ENCODE results near the gene KIAA1755.

The KIAA1755 gene

GRCh38 chr20:38190166-38190565, 70.4 kb downstream of the KIAA1755 start:
- no peak for DNase-seq (ENCODE audit: low read depth in 1 of 2, low spot score in 1 of 2)

DNA sequence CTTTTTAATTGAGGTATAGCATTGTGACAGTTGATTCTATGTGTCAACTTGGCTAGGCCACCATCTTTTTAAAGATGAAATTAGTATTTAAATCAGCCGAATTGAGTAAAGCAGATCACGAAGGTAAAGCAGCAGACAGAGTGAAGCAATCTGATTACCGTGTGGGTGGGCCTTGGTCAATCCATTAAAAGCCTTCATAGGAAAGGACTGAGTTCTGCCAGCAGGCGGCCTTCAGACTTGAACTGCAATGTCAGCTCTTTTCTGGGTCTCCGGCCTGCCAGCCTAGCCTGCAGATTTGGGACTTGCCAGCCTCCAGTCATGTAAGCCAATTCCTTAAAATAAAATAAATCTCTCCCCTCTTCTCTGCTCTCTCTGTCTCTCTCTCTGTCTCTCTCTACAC, 73.0 kb downstream of the KIAA1755 start:
- DNase-seq (ENCODE audit: low read depth in 1 of 2, low spot score in 1 of 2) = no peak

GRCh38 chr20:38186788-38187221, 73.7 kb downstream of the KIAA1755 start:
- DNase-seq (ENCODE audit: low read depth in 1 of 2, low spot score in 1 of 2) = no peak

DNA sequence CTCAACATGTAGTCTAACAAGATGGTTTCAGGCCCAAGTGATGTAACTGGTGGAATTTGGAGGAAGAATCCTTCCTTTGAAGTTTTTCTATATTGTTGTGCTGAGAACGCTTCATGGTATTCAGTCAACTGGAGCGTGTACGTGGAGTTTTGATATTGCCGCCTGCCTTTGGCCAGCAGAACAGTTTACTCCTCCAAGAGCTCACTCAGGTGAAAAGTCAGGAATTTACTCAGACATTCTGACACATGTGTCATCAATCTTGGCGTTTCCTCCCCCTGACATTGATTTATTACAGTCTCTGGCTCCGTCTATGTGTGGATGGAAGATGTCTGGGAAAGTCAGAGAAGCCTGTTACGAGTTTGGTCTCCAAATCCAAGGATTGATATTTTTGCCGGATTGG, 76.4 kb downstream of the KIAA1755 start:
- DNase-seq (ENCODE audit: low read depth in 1 of 2, low spot score in 1 of 2) = no peak

DNA sequence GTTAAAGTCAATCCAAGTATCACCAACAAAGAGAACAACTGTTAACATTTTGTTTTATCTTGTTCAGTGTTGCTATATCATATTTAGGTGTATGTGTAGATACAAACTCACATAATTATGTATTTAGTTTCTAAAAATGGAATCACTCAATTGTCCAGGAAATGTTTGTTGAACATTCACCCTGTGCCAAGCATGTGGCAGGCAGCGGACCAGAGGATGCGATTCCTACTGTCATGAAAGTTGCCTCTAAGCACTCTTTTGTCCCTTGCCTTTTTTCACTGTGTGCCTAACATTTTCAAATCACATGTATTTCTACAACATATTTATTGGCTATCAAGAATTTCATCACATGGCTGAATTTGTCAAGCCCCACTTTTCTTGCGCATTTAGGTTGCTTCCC, 78.6 kb downstream of the KIAA1755 start:
- no peak for DNase-seq (ENCODE audit: low read depth in 1 of 2, low spot score in 1 of 2)

- no peak for DNase-seq (ENCODE audit: low read depth in 1 of 2, low spot score in 1 of 2)
These were observed 79.2 kb downstream of the KIAA1755 start for GRCh38 chr20:38181207-38181801.

- no peak for DNase-seq (ENCODE audit: low read depth in 1 of 2, low spot score in 1 of 2)
These were observed 79.8 kb downstream of the KIAA1755 start for GRCh38 chr20:38180781-38181180.

DNA sequence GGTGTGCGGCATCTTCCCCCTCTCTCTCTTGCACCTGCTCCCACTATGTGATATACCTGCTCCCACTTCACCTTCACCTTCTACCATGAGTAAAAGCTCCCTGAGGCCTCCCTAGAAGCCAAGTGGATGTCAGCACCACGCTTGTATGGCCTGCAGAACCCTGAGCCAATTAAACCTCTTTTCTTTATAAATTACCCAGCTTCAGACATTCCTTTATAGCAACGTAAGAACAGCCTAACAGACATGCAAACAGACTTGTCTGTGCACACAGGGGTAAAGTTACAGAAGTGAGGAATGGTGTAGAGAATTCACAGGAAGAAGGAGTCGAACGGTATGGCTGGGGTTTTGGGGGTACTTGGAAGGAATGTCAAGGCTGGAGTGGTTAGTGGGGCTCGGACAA, 80.7 kb downstream of the KIAA1755 start:
- no peak for DNase-seq (ENCODE audit: low read depth in 1 of 2, low spot score in 1 of 2)

DNA sequence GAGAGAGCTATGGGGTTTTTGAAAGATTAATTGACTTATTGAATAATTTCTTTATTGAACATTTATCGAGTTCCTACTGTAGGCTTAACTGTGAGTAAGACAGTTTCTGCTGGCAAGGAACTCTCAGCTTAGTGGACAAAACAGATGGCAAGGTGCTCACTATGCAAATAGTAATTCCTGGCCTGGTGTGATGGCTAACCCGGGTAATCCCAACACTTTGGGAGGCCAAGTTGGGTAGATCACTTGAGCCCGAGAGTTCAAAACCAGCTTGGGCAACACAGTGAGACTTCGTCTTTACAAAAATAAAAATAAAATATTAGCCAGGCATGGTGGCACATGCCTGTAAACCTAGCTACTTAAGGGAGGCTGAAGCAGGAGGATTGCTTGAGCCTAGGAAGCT, 82.0 kb downstream of the KIAA1755 start:
- DNase-seq (ENCODE audit: low read depth in 1 of 2, low spot score in 1 of 2) = no peak

- no peak for DNase-seq (ENCODE audit: low read depth in 1 of 2, low spot score in 1 of 2)
These were observed 82.5 kb downstream of the KIAA1755 start for GRCh38 chr20:38178065-38178491.

DNA sequence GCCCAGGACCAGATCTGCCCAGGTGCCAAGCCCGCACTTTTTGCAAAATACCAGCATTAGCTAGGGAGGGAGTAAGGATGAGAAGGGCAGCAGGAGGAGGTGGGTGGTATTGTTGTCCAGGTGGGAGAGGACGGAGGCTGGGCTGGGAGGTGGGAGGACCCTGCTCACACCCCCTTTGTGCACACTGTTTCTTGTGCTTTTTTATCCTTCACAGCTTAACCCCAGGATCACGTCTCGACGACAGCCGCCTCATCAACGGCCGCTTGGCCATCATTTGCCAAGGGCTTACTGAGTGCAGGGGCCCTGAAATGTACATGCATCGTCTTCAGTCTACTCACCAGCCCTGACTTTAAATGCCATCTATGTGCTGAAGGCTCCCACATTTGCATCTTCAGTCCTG, 83.3 kb downstream of the KIAA1755 start:
- DNase-seq (ENCODE audit: low read depth in 1 of 2, low spot score in 1 of 2) = no peak

- DNase-seq (ENCODE audit: low read depth in 1 of 2, low spot score in 1 of 2) = no peak
These were observed 85.0 kb downstream of the KIAA1755 start for GRCh38 chr20:38175304-38176180.

- no peak for DNase-seq (ENCODE audit: low read depth in 1 of 2, low spot score in 1 of 2)
These were observed 87.0 kb downstream of the KIAA1755 start for GRCh38 chr20:38173237-38174156.

DNA sequence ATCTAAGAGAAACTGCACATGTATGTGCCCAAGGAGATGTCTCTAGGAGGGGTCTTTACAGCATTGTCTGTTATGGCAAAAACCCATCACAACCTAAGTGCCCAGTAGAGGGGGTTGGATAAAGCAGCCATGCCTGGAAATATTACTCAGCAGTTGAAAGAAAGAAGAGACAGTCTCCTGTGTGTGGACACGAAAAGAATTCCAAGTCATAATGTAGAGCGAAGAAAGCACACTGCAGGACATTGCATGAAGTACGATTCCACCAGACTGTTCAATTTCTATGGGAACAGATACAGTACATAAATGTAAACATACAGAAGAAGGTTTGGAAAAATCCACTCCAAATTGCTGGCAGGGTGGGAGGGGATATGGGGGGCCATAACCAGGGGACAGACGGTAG, 88.1 kb downstream of the KIAA1755 start:
- no peak for DNase-seq (ENCODE audit: low read depth in 1 of 2, low spot score in 1 of 2)

- no peak for DNase-seq (ENCODE audit: low read depth in 1 of 2, low spot score in 1 of 2)
These were observed 88.9 kb downstream of the KIAA1755 start for GRCh38 chr20:38171675-38172043.

- no peak for DNase-seq (ENCODE audit: low read depth in 1 of 2, low spot score in 1 of 2)
These were observed 89.5 kb downstream of the KIAA1755 start for GRCh38 chr20:38170826-38171674.

DNA sequence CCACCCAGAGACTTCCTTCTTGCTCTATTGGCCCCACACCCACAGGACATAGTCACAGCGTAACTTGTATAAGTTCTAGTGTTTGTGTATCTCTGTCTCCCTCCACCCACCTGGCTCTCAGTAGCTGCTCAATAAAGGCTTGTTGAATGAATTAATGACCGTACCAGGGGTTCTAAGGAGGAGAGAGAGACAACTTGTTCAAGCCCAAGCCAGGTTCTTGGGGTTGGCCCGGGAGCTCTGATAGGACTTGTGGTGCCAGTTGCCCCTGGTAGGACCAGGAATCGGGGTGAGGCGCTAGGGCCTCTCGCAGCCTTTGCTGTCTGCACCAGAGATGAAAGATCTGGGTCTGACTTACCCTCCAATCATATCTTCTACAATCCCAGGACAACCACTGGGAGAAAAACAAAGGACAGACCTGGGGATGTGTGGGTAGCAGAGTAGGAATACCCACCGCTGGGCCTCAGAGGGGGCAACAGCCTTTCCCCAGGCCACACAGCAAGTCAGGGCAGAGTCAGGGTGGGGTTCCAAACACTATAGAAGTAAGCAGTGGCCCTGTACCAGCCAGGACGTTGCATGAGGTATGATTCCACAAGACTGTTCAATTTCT, 90.2 kb downstream of the KIAA1755 start:
- no peak for DNase-seq (ENCODE audit: low read depth in 1 of 2, low spot score in 1 of 2)

DNA sequence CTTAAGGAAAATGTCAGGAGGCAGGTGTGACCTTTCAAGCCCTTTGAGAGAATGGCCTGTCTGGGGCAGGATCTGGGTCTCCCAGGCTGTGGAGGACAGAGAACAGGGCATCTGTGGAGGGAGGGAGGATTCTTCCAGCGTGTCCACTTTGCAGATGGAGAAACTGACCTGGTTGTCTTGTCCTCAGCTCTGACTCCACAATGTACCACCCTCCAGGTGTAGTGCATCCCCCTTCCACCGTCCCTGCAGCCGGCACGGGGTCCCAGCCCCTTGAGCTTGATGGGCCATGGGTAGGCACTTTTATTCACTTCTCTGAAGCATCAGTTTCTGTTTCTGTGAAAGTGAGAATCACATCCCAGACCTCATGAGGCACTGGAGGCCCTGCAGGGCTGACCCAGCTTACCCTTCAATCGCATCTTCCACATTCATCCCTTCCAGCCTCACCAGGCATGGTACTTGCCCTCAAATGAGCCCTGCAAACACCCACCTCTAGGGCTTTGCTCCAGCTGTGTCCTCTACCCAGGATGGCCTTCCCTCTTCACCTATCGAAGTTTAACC, 90.8 kb downstream of the KIAA1755 start:
- DNase-seq (ENCODE audit: low read depth in 1 of 2, low spot score in 1 of 2) = no peak

DNA sequence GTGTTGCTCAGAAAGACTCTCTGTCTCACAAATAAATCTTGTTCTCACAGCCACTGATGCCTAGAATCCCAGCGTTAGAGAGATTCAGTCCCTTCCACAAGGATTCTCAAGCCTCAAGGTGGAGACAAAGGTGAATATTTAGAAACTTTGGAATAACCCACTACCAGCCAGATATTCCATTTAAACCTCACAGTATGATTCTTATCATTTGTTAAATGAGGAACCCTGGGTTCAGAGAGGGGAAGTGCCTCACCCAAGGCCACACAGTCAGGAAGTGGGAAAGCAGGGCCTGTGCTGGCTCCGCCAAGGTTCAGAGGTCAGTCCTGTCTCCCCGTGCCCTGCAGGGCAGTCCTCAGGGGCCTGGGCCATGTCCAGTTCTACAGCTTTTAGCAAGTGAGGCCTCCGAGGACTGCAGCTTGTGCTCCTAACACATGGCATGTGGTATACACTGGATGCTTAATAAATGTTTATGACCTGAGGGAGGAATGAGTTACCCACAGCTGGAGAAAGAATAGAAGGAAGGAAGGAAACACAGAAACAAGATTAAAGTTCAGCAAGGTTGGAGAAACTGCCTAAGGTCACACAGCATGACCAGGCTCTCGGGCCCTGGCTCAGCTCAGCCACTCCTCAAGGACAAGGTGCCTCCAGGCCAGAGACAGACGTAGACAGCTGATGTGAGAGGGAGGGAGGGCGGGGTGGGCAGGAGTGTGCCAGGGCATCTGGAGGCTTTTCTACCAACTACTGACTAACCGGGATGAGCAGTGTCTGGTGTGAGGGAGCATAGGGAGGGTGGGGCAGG, 91.5 kb downstream of the KIAA1755 start:
- DNase-seq (ENCODE audit: low read depth in 1 of 2, low spot score in 1 of 2) = no peak
